NCI-H2107 (cell line): ENCODE measurements around the gene WDR70.
"Not testable (repeated sequence)": the region's sequence is repeated elsewhere in the genome, so short reads cannot be mapped to it uniquely, and the experiment has no call there.

ENCODE experiments used
- DNase-seq: peaks from one replicate; lab custom pipeline; 2025; lab: John Stamatoyannopoulos, UW

WDR70 gene

GRCh38 chr5:37570597-37570996, 191.5 kb downstream of the WDR70 start:
- no peak for DNase-seq

DNA sequence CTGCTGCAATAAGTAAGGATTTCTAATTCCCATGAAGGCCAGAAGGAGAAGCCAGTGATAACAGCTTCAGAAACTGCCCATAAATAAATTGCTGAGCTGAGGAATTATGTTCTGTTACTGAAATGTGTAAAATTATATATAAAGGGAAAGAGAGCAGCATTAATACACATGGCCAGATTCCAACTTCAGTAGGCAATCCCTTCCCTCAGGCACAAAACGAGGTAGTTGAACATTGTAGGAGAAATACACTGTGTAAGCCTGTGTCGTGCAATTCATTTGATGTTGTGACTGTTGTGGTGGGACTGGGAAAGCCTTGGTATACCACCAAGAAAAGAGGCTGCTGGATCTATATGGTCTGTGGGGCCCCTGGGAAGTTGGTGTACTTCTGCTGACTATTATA, 192.9 kb downstream of the WDR70 start:
- DNase-seq = no peak

GRCh38 chr5:37575541-37576489, 196.7 kb downstream of the WDR70 start:
- DNase-seq = no peak

DNA sequence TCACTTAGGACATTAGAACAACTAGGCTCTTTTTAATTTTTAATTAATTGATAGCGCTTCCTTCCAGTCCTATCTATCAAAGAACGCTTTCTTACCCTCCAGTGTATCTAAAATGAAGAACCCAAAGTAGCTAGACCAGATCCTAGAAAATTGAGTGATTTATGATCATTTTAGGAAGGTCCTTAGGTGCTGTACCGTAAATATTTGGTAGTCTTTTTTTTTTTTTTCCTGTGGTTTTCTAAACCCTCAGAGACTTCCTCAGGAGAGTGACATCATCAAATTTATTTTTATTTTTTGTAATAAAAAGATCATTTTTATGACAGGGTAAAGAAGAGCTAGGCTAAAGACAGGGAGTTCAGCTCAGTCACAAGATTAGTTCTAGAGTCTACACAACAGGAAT, 197.4 kb downstream of the WDR70 start:
- DNase-seq = no peak

DNA sequence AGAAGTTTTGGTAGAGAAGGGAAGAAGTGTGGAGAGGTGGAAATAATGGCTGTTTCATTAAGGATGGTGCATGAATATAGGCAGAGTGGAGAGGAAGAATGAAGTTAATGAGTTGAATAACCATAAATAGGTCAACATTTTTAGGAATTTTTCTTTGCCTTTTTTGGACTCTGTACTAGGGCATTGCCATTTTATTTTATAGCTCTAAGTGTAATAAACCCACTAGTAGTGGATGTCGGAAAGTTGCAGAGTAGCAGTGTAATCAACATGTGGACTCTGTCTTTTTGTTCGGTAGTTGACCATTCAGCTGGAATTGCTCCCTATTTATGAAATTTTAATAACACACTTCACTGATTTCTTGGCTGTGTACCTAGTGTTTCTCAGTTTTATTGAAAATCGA, 199.1 kb downstream of the WDR70 start:
- no peak for DNase-seq

DNA sequence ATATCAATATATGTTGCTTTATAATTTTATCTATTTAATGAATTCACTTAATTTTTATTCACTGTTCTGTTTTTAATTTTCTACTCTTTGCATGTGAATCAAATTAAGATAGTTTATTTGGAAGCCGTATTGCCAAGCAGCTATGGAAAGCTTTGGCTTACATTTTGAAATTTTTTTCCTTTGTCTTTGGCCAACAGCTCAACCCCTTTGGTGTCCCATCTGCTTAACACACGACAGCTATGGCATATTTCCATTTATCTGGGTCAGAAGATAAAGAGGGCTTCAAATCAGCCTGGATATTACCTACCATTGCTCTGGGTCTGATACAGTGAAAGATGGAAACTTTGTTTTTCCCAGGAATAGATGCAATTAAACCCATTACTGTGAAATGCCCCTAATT, 201.0 kb downstream of the WDR70 start:
- DNase-seq = no peak

DNA sequence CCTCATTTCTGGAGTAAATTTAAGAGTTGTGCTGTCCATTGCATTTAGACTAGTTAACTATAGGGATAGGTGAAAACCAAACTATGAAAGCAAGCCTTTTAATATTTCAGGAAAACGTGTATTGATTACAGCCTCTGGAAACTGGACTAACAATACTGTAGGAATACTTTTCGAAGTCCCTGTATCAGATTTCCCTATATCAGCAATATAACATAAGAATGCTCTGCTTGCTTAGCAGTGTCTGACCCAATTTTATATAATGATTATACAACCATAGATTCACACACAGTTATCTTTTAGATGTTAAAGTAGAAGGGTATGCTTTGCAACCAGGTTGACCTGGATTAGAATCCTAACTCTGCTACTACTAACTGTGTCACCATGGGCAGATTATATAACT, 203.1 kb downstream of the WDR70 start:
- DNase-seq = no peak

DNA sequence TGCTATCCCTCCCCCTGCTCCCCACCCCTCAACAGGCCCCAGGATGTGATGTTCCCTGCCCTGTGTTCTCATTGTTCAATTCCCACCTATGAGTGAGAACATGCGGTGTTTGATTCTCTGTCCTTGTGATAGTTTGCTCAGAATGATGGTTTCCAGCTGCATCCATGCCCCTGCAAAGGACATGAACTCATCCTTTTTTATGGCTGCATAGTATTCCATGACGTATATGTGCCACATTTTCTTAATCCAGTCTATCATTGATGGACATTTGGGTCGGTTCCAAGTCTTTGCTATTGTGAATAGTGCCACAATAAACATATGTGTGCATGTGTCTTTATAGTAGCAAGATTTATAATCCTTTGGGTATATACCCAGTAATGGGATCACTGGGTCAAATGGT, 214.2 kb downstream of the WDR70 start:
- DNase-seq = not testable (repeated sequence)

GRCh38 chr5:37594864-37595263, 215.7 kb downstream of the WDR70 start:
- DNase-seq = not testable (repeated sequence)

GRCh38 chr5:37598733-37599132, 219.6 kb downstream of the WDR70 start:
- no peak for DNase-seq

DNA sequence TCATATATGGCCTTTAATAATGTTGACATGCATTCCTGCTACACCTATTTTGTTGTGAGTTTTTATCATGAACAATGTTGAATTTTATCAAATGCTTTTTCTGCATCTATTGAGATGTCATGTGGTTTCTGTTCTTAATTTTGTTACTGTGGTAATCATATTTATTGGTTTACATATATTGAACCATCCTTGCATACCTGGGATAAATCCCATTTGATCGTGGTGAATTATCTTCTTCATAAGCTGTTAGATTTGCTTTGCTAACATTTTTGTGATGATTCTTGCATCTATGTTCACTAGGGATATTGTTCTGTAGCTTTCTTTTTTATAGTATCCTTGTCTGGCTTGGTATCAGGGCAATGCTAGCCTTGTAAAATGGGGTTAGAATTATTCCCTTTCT, 222.0 kb downstream of the WDR70 start:
- DNase-seq = no peak

GRCh38 chr5:37603072-37603471, 224.0 kb downstream of the WDR70 start:
- DNase-seq = no peak

DNA sequence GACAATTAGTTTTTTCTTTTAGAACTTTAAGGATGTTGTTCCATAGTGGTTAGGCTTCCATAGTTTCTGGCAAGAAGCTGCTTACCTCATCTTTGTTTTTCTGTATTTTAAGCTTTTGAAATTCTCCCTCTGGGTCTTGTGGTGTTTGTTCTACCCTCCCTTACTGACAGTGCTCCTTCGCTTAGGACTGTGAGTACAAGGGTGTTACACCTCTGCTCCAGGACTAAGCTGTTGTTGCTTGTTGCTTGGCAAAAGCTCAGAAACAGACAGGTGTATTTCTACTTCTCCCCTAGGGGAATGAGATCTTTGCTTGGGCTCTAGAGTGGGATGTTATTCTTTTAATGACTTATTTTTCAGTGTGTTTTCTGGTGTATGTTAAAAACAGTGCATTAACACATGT, 225.2 kb downstream of the WDR70 start:
- no peak for DNase-seq

DNA sequence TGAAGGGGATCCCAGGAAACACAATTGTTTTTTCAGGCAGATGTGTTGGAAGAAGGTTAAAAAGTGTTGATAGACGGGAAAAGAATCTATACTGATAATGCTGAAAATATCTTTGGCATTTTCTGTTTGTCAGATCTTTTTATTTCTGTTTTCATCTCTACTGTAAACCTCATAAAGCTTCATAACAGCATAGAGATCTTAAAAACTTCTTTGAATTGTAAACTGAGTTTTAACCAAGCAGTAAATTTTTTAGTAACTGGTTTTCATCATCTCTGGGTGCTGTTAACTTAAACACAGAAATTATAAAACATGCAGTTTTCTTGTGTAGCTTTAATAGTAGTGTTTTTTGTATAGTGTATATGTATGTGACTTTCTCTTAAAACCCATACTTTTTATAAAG, 227.0 kb downstream of the WDR70 start:
- no peak for DNase-seq

GRCh38 chr5:37606632-37607248, 227.6 kb downstream of the WDR70 start:
- DNase-seq = no peak

DNA sequence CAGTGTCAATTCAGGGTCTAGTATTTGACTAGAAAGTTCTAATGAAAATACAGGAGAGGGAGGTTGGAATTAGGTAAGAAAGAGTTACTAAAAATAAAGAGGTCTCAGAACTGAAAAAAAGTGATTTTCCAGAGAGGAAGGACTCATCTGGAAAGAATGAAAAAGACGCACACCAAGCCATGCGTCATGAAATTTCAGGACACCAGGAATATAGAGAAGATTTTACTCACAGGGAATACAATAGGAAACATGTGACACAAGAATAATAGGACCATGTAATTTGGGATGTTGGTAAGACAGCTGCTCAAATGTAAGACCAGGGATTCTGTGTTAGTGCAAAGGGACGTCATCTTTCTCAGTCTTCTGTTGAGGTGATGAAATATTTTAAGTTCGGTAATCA, 236.1 kb downstream of the WDR70 start:
- DNase-seq = no peak

- no peak for DNase-seq
Measured at GRCh38 chr5:37619353-37619752, 240.2 kb downstream of the WDR70 start.

DNA sequence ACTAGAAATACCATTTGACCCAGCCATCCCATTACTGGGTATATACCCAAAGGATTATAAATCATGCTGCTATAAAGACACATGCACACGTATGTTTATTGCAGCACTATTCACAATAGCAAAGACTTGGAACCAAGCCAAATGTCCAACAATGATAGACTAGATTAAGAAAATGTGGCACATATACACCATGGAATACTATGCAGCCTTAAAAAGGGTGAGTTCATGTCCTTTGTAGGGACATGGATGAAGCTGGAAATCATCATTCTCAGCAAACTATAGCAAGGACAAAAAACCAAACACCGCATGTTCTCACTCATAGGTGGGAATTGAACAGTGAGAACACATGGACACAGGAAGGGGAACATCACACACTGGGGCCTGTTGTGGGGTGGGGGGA, 243.2 kb downstream of the WDR70 start:
- not testable (repeated sequence) for DNase-seq

DNA sequence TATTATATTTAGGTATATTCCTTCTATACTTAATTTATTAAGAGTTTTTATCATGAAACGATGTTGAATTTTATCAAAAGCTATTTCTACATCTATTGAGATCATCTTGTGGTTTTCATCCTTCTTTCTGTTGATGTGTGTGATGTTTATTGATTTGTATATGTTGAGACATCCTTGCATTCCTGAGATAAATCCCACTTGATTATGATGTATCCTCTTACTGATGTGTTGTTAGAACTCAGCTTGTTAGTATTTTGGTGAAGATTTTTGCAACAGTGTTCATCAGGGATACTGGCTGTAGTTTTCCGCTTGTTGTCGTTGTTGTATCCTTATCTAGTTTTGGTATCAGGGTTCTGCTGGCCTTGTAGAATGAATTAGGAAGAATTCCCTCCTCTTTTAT, 247.1 kb downstream of the WDR70 start:
- no peak for DNase-seq

DNA sequence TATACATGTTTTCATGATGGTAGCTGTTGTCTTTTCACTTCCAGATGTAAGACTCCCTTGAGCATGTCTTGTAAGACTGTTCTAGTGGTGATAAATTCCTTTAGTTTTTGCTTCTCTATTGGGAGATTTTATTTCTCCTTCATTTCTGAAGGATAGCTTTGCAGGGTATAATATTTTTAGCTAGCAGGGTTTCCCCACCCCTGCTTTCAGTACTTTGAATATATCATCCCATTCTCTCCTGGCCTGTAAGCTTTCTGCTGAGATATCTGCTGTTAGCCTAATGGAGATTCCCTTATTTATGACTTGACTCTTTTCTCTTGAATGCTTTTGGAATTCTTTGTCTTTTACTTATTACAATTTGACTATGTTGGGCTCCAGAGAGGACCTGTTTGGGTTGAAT, 249.8 kb downstream of the WDR70 start:
- DNase-seq = no peak

GRCh38 chr5:37631939-37632338, 252.8 kb downstream of the WDR70 start:
- no peak for DNase-seq

- DNase-seq = no peak
Measured at GRCh38 chr5:37637165-37637845, 258.2 kb downstream of the WDR70 start.

DNA sequence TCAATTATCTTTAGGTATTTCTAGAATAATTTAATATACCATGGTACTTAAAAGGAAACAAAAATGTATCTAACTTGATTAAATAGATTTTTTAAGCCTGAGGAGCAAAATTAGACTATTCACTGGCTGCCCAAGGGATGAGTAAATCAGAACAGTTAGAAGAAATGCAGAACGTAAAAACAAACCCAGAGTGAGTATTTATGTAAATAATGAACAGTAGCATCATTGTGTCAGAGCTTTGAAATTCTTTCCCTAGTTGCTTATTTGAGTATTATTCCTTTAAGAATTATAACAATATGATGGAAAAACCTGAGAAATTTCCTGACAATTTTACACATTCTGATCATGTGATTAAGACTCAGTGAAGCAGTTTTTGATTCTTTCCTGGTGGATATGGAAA, 259.8 kb downstream of the WDR70 start:
- no peak for DNase-seq
